ENCODE measurements around the gene HSDL1. TPM values are rescaled to one million over a fixed set of nuclear protein-coding genes. Genes with fewer than 3 reads are reported as not detected.

The HSDL1 gene
- total RNA-seq, 1 experiment from 2014 or later = 35.8 TPM

DNA sequence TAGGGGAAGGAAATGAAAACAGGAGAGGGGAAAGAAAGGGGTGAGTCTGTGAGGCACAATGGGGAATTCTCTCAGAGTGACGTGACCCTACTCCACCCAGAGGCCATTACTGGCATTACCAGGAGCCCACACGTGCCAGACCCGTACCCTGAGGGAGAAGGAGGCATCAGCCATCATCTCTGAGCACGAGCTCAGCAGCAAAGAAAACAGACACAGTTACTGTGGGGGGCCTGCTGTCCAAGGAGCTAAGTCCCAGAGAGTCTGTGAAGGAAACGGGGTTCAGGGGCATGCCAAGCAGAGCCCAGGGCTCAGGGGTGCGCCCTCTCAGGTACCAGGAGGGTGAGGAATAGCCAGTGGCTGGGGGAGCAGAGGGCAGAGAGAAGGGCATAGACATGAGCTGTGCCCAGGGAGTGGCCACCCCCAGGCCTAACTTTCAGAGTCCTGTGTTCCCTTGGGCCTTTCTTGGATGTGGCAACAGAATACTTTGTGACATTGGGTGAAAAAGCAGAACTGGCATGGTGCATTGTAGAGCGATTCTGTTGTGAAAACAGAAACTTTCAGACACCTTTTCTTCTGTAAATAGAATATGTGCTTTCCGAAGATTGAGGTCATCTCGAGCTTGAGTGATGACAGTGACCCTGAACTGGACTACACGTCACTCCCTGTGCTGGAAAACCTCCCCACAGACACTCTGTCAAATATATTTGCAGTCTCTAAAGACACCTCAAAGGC, 30.5 kb upstream of the HSDL1 start:
- ChIA-PET POLR2A (interaction anchor here (1.5 kb wide), 1 partner anchor 12 kb away, joined by 3 read pairs; the partner anchor contains the start of gene TAF1C), CTCF (interaction anchor here (1.4 to 3.6 kb wide), 2 partner anchors 11 kb away, joined by 3 to 16 read pairs; partner anchors contain the start of gene TAF1C), RAD21 (ENCODE audit: low non-redundant PET in 1 of 2, low total read pairs in 2 of 2, uncharacterized antibody in 2 of 2, unreplicated experiment in 2 of 2) (no interaction called here)
- H3K4me2 ChIP-seq (ENCODE audit: low read length) = no peak overlapping the region
- no TSS peak for BruUV-seq (replicated peaks)
- DNase-seq (ENCODE audit: low read depth, low spot score) (no peak), ATAC-seq (peak; percentile 49)
- H3K9me3 ChIP-seq (ENCODE audit: control insufficient read depth in 1 of 2, insufficient read depth in 1 of 2, low read depth in 1 of 2, low read length in 2 of 2) = no peaks in the 10 kb centered on the region
- no peak overlapping the region for H3K27ac ChIP-seq (ENCODE audit: low read depth, low read length)
- TF ChIP-seq, protein P1, sequence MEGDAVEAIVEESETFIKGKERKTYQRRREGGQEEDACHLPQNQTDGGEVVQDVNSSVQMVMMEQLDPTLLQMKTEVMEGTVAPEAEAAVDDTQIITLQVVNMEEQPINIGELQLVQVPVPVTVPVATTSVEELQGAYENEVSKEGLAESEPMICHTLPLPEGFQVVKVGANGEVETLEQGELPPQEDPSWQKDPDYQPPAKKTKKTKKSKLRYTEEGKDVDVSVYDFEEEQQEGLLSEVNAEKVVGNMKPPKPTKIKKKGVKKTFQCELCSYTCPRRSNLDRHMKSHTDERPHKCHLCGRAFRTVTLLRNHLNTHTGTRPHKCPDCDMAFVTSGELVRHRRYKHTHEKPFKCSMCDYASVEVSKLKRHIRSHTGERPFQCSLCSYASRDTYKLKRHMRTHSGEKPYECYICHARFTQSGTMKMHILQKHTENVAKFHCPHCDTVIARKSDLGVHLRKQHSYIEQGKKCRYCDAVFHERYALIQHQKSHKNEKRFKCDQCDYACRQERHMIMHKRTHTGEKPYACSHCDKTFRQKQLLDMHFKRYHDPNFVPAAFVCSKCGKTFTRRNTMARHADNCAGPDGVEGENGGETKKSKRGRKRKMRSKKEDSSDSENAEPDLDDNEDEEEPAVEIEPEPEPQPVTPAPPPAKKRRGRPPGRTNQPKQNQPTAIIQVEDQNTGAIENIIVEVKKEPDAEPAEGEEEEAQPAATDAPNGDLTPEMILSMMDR (IDR thresholded peaks at IDR 0.05 in 2 of 3, conservative IDR thresholded peaks at IDR 0.05 in 1 of 3; ENCODE audit: borderline replicate concordance in 1 of 3, insufficient read depth in 1 of 3, low read depth in 2 of 3, low read length in 2 of 3) = 0 out of 6 replicates have a peak, but pooled peaks of 1 of the 3 experiments have one; percentile 3
- TF ChIP-seq, protein P2, sequence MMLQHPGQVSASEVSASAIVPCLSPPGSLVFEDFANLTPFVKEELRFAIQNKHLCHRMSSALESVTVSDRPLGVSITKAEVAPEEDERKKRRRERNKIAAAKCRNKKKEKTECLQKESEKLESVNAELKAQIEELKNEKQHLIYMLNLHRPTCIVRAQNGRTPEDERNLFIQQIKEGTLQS (IDR thresholded peaks at IDR 0.05) = no peak
- no peak overlapping the region for H3K4me3 ChIP-seq (replicated peaks in 1 of 2; ENCODE audit: low read depth in 1 of 2, low read length in 2 of 2)
- H3K4me1 ChIP-seq (ENCODE audit: control insufficient read depth in 1 of 2, insufficient read depth in 2 of 2, low read length in 2 of 2) = peaks cover 0 to 18% of the 10 kb centered on the region in 2 experiments; a peak in 3 of 4 replicates
- H3K9ac ChIP-seq (ENCODE audit: low read length) = no peak overlapping the region
- peaks cover 10 to 12% of the 10 kb centered on the region in 2 experiments; a peak in 3 of 4 replicates for H3K36me3 ChIP-seq (ENCODE audit: control insufficient read depth in 1 of 2, insufficient read depth in 2 of 2, low read length in 2 of 2)
- intact Hi-C loops (cut with micrococcal nuclease) = no loop called here
- no peaks in the 10 kb centered on the region for H3K27me3 ChIP-seq (ENCODE audit: insufficient read depth, low read length)
- no peak overlapping the region for H2AFZ ChIP-seq (ENCODE audit: low read depth, low read length, poor library complexity, severe bottlenecking)
- H4K20me1 ChIP-seq (ENCODE audit: insufficient read depth) = no peaks in the 10 kb centered on the region
- H3K9me2 ChIP-seq (ENCODE audit: insufficient read depth) = no peaks in the 10 kb centered on the region
- H3K79me2 ChIP-seq (ENCODE audit: insufficient read depth, low read length) = no peaks in the 10 kb centered on the region

DNA sequence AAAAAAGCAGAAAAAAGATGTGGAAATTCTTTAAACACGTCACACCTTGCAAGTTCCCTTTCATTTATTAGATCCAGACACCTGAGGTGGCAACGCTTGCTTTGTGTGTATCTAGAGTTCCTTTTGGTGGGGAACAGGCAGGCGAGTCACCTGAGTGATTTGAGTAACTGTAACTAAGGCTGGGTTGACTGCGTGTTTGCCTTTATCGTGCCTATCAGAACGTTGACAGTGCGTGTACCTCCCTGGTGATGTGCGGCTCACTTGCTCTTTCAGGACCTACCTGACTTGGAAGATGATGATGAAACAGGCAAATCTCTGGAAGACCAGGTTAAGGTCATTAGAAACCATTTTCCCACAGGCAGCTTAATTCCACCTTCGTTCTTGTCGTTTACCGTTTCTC, 29.4 kb upstream of the HSDL1 start:
- BruUV-seq (replicated peaks) = TSS peak; percentile 18
- Histone ChIP-seq H2AFZ (ENCODE audit: low read depth, low read length, poor library complexity, severe bottlenecking) (no peak overlapping the region), H3K9me2 (ENCODE audit: insufficient read depth) (no peaks in the 10 kb centered on the region), H3K4me3 (replicated peaks in 1 of 2; ENCODE audit: low read depth in 1 of 2, low read length in 2 of 2) (no peak overlapping the region), H3K9me3 (ENCODE audit: control insufficient read depth in 1 of 2, insufficient read depth in 1 of 2, low read depth in 1 of 2, low read length in 2 of 2) (no peaks in the 10 kb centered on the region), H3K4me2 (ENCODE audit: low read length) (no peak overlapping the region), H3K27me3 (ENCODE audit: insufficient read depth, low read length) (no peaks in the 10 kb centered on the region), H3K79me2 (ENCODE audit: insufficient read depth, low read length) (no peaks in the 10 kb centered on the region), H3K27ac (ENCODE audit: low read depth, low read length) (no peak overlapping the region), H3K9ac (ENCODE audit: low read length) (no peak overlapping the region), H3K36me3 (ENCODE audit: control insufficient read depth in 1 of 2, insufficient read depth in 2 of 2, low read length in 2 of 2) (peaks cover 6 to 7% of the 10 kb centered on the region in 2 experiments; a peak in 2 of 4 replicates), H4K20me1 (ENCODE audit: insufficient read depth) (no peaks in the 10 kb centered on the region), H3K4me1 (ENCODE audit: control insufficient read depth in 1 of 2, insufficient read depth in 2 of 2, low read length in 2 of 2) (peaks cover 0 to 18% of the 10 kb centered on the region in 2 experiments; a peak in 3 of 4 replicates)
- CTCF ChIA-PET = interaction anchor here (1.4 kb wide), 1 partner anchor 13 kb away, joined by 3 read pairs; the partner anchor contains the start of gene TAF1C
- DNase-seq (ENCODE audit: low read depth, low spot score) (no peak), ATAC-seq (no peak)
- intact Hi-C loops (cut with micrococcal nuclease) = no loop called here
- TF ChIP-seq EGR1 (IDR thresholded peaks at IDR 0.05; ENCODE audit: low read depth) (no peak), EZH2 (IDR thresholded peaks at IDR 0.05) (no peak), YY1 (IDR thresholded peaks at IDR 0.05; ENCODE audit: extremely low read depth, insufficient replicate concordance, low read depth, low read length) (no peak)
- POLR2A ChIA-PET = no interaction called here
- RAD21 ChIA-PET (ENCODE audit: low non-redundant PET in 1 of 2, low total read pairs in 2 of 2, uncharacterized antibody in 2 of 2, unreplicated experiment in 2 of 2) = no interaction called here

Data from HCT116 (cell line).